Transverse colon (tissue), 4 donors: Measurements from ENCODE around the gene ZYG11B. TPM values are rescaled to one million over a fixed set of nuclear protein-coding genes. Genes with fewer than 3 reads are reported as not detected.

Experiments
- DNase-seq: peaks from one replicate; pipeline ENCODE4 v3.0.0-alpha.2; 2019
- H3K27ac ChIP-seq, 4 donors: fragments of 200-600 bp; sonication (generic); 2 replicates each; pipeline ENCODE4 v1.5.1; 2016 to 2018; ENCODE audit warnings: inconsistent platforms in 4 of 4
- H3K27me3 ChIP-seq: fragments of 200-600 bp; sonication (generic); 2 replicates; pipeline ENCODE4 v1.5.1; 2017; ENCODE audit warnings: inconsistent platforms
- H3K36me3 ChIP-seq, 4 donors: fragments of 200-600 bp; sonication (generic); 2 replicates each; pipeline ENCODE4 v1.5.1; 2017 to 2019; ENCODE audit warnings: inconsistent platforms in 4 of 4
- H3K4me1 ChIP-seq, 4 donors: fragments of 200-600 bp; sonication (generic); 2 replicates each; pipeline ENCODE4 v1.5.1; 2017 to 2020; ENCODE audit warnings: inconsistent platforms in 4 of 4
- H3K4me3 ChIP-seq, 4 donors: fragments of 200-600 bp; sonication (generic); 1 replicate in 1 of 4; 2 replicates in 3 of 4; pipeline versions ENCODE4 v1.5.1 to v1.6.1; 2017 to 2019; ENCODE audit warnings: inconsistent platforms in 4 of 4
- H3K9me3 ChIP-seq, 2 donors: fragments of 200-600 bp; sonication (generic); 2 replicates each; pipeline ENCODE4 v1.5.1; 2017 to 2019; ENCODE audit warnings: inconsistent platforms in 2 of 2
- EP300 ChIP-seq: sonication (generic); formaldehyde crosslinking; IDR thresholded peaks from one replicate; pipeline ENCODE4 v1.6.1; 2017; ENCODE audit warnings: antibody characterized with exemption, low read depth
- POLR2A ChIP-seq: fragments of 450-650 bp; IDR thresholded peaks from one replicate; pipeline ENCODE4 v1.6.1; 2016; ENCODE audit warnings: antibody characterized with exemption, mild to moderate bottlenecking, moderate library complexity
- POLR2AphosphoS5 ChIP-seq, 3 donors: sonication (generic); formaldehyde crosslinking; IDR thresholded peaks; one replicate each; pipeline ENCODE4 v1.6.1; 2016; ENCODE audit warnings: antibody characterized with exemption in 3 of 3
- WGBS, 2 donors: methylation state at CpG; one replicate each; pipeline ENCODE4 v1.1.5; 2018; ENCODE audit warnings: low coverage in 1 of 2; 5-methylcytosine and 5-hydroxymethylcytosine counted together
- in situ Hi-C, 4 donors: fragments of 200-750 bp; cut with MboI; loops; one replicate each; pipeline versions ENCODE4 v1.15.0 to v1.15.1; 2017; ENCODE audit warnings: low sequenced_read_pairs in 3 of 4, low pct_ligation_motif_present in 1 of 4, low pct_unique_long_range_greater_than_20kb in 1 of 4
- intact Hi-C: fragments of 100-400 bp; cut with DNase I; formaldehyde crosslinking; loops from one replicate; pipeline ENCODE4 v1.15.1; 2023; ENCODE audit warnings: low total_unique reads
- total RNA-seq, 4 donors: library from RNA; depleted of rRNA; stranded (reverse); fragments of >200 nt; gene quantifications; one replicate each; pipeline ENCODE4 v1.1.0, GENCODE V29; 2016
- TF ChIP-seq, protein P1 (sequence below), 5 experiments: fragments of 200-600 bp in 3 of 5; fragments of 450-650 bp in 2 of 5; sonication (generic) in 3 of 5; IDR thresholded peaks; 1 replicate in 2 of 5; 2 replicates in 3 of 5; pipeline ENCODE4 v1.5.1; 2016 to 2017; ENCODE audit warnings: antibody characterized with exemption in 5 of 5, inconsistent platforms in 3 of 5, mild to moderate bottlenecking in 2 of 5, moderate library complexity in 1 of 5

The ZYG11B gene
- total RNA-seq, 4 donors from 2014 or later = 16.9 to 75.9 (median 45.2) TPM

DNA sequence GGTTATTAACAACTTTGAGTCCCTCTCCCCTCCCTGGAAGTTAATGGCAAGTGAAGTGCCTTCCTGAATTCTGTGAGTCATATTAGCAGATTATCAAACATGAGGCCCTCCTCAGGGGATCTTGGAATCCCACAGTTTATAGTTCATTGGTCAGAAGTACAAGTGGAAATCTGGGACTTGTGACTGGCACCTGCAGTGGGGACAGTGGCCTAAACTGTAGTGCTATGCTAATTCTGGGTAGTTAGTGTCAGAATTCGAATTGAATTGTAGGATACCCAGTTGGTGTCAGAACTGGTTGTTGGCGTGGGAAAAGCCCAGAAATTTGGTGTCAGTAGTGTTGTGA is 26.2 kb downstream of the ZYG11B start:
- DNase-seq = no peak
- H3K4me1 ChIP-seq = peaks cover 0 to 30% (median 14%) of the 10 kb centered on the region in 4 donors
- in situ Hi-C loops (no loop called here), intact Hi-C loops (no loop called here)
- no peaks in the 10 kb centered on the region for H3K27me3 ChIP-seq
- H3K4me3 ChIP-seq = no peak overlapping the region
- WGBS, 2 donors = 91 to 100% methylated on average over 1 to 2 of the region's 2 CpGs
- no peak overlapping the region for H3K27ac ChIP-seq
- no peaks in the 10 kb centered on the region for H3K9me3 ChIP-seq
- peaks cover 0 to 8% (median 0%) of the 10 kb centered on the region in 4 donors for H3K36me3 ChIP-seq
- TF ChIP-seq POLR2AphosphoS5 (IDR thresholded peaks at IDR 0.05) = no peak
- TF ChIP-seq POLR2A = no peak
- TF ChIP-seq, protein P1, sequence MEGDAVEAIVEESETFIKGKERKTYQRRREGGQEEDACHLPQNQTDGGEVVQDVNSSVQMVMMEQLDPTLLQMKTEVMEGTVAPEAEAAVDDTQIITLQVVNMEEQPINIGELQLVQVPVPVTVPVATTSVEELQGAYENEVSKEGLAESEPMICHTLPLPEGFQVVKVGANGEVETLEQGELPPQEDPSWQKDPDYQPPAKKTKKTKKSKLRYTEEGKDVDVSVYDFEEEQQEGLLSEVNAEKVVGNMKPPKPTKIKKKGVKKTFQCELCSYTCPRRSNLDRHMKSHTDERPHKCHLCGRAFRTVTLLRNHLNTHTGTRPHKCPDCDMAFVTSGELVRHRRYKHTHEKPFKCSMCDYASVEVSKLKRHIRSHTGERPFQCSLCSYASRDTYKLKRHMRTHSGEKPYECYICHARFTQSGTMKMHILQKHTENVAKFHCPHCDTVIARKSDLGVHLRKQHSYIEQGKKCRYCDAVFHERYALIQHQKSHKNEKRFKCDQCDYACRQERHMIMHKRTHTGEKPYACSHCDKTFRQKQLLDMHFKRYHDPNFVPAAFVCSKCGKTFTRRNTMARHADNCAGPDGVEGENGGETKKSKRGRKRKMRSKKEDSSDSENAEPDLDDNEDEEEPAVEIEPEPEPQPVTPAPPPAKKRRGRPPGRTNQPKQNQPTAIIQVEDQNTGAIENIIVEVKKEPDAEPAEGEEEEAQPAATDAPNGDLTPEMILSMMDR (IDR thresholded peaks at IDR 0.05) = no peak
- no peak for TF ChIP-seq EP300

DNA sequence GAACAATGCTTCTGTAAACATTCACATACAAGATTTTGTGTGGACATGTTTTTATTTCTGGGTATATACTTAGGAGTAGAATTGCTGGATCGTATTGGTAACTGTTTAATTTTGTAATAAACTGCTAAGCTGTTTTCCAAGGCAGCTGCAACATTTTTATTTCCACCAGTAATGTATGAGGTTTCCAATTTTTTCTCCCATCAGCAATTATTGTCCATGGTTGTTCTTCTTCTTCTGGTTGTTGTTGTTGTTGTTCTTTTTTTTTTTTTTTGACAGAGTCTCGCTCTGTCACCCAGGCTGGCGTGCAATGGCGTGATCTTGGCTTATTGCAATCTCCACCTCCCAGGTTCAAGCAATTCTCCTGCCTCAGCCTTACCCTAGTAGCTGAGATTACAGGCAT is 26.9 kb downstream of the ZYG11B start:
- Histone ChIP-seq H3K27ac (no peak overlapping the region), H3K27me3 (no peaks in the 10 kb centered on the region), H3K9me3 (no peaks in the 10 kb centered on the region), H3K36me3 (peaks cover 0 to 12% (median 0%) of the 10 kb centered on the region in 4 donors), H3K4me1 (peaks cover 0 to 24% (median 11%) of the 10 kb centered on the region in 4 donors), H3K4me3 (no peak overlapping the region)
- TF ChIP-seq, protein P1 (IDR thresholded peaks at IDR 0.05) = no peak
- no peak for TF ChIP-seq EP300
- no peak for TF ChIP-seq POLR2A
- no peak for TF ChIP-seq POLR2AphosphoS5 (IDR thresholded peaks at IDR 0.05)
- intact Hi-C loops (no loop called here), in situ Hi-C loops (no loop called here)
- WGBS, 2 donors = 90 to 100% methylated on average over 1 to 4 of the region's 4 CpGs
- DNase-seq = no peak

DNA sequence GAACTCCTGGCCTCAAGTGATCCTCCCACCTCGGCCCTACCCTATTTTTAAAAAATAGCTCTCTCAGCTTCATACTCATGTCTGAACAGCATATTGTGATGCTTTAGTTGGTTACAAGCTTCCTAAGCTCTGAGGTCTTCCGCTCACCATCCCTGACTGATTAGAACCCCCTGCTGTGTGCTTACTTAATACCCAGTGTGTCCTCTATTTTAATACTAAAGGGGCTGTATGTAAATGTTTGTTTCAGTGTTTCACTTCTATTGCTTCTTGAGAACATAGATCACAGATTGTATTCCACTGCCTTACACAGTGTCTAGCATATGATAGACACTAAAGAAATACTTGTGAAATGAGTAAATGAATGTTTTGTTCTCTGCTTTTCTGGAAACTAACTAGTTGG is 29.8 kb downstream of the ZYG11B start:
- H3K27ac ChIP-seq = no peak overlapping the region
- H3K9me3 ChIP-seq = no peaks in the 10 kb centered on the region
- no peaks in the 10 kb centered on the region for H3K27me3 ChIP-seq
- peaks cover 0 to 12% (median 0%) of the 10 kb centered on the region in 4 donors for H3K36me3 ChIP-seq
- no peak overlapping the region for H3K4me3 ChIP-seq
- DNase-seq = no peak
- H3K4me1 ChIP-seq = peaks cover 0 to 8% (median 3%) of the 10 kb centered on the region in 4 donors
- intact Hi-C loops = no loop called here
- TF ChIP-seq POLR2AphosphoS5 (IDR thresholded peaks at IDR 0.05) (no peak), POLR2A (no peak), EP300 (no peak)
- TF ChIP-seq, protein P1 (IDR thresholded peaks at IDR 0.05) = no peak
- in situ Hi-C loops = no loop called here
- 97 to 100% methylated on average over 1 to 2 of the region's 2 CpGs for WGBS, 2 donors

DNA sequence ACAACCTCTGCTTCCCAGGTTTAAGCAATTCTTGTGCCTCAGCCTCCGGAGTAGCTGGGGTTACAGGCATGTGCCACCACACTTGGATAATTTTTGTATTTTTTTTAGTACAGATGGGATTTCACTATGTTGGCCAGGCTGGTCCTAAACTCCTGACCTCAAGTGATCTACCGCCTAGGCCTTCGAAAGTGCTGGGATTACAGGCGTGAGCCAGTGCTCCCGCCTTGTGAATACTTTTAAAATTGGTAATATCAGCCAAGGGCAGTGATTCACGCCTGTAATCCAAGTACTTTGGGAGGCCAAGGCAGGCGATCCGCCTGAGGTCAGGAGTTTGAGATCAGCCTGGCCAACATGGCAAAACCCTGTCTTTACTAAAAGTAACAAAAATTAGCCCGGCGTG is 33.7 kb downstream of the ZYG11B start:
- in situ Hi-C loops (no loop called here), intact Hi-C loops (no loop called here)
- DNase-seq = no peak
- no peak overlapping the region for H3K27ac ChIP-seq
- no peaks in the 10 kb centered on the region for H3K4me1 ChIP-seq
- H3K27me3 ChIP-seq = no peaks in the 10 kb centered on the region
- H3K9me3 ChIP-seq = no peaks in the 10 kb centered on the region
- TF ChIP-seq, protein P1 (IDR thresholded peaks at IDR 0.05) = no peak
- TF ChIP-seq POLR2AphosphoS5 (IDR thresholded peaks at IDR 0.05) (no peak), POLR2A (no peak), EP300 (no peak)
- H3K4me3 ChIP-seq = no peak overlapping the region
- 80 to 97% methylated on average over 1 to 10 of the region's 10 CpGs for WGBS, 2 donors
- peaks cover 0 to 19% (median 0%) of the 10 kb centered on the region in 4 donors for H3K36me3 ChIP-seq
